ENCODE measurements around the gene PPP6R3.

GRCh38 chr11:68564261-68564660, 103.7 kb downstream of the PPP6R3 start:
- TF ChIP-seq YEATS2 (CRISPR knock-in tag; IDR thresholded peaks at IDR 0.05; ENCODE audit: borderline replicate concordance) (no peak), REST (IDR thresholded peaks at IDR 0.05; ENCODE audit: borderline replicate concordance in 1 of 2, low read depth in 1 of 2, low read length in 2 of 2) (no peak), ZNF839 (CRISPR knock-in tag; IDR thresholded peaks at IDR 0.05; ENCODE audit: borderline replicate concordance) (no peak), ZNF883 (CRISPR knock-in tag; IDR thresholded peaks at IDR 0.05; ENCODE audit: not compliant biosample characterization) (no peak), FOXP4 (CRISPR knock-in tag; IDR thresholded peaks at IDR 0.05) (no peak), CTCF (CRISPR knock-in tag; IDR thresholded peaks at IDR 0.05) (no peak), KLF15 (CRISPR knock-in tag; IDR thresholded peaks at IDR 0.05; ENCODE audit: borderline replicate concordance) (no peak), ZNF496 (CRISPR knock-in tag; IDR thresholded peaks at IDR 0.05; ENCODE audit: insufficient replicate concordance) (no peak), CHD4 (IDR thresholded peaks at IDR 0.05; ENCODE audit: borderline replicate concordance, low read length) (no peak), TAF1 (CRISPR knock-in tag; IDR thresholded peaks at IDR 0.05) (no peak), NCOA2 (CRISPR knock-in tag; IDR thresholded peaks at IDR 0.05) (no peak), KLF13 (CRISPR knock-in tag; IDR thresholded peaks at IDR 0.05) (no peak), ZSCAN12 (CRISPR knock-in tag; IDR thresholded peaks at IDR 0.05) (no peak), ZNF138 (CRISPR knock-in tag; IDR thresholded peaks at IDR 0.05; ENCODE audit: low read depth) (no peak)
